KMS-11 (cell line): ENCODE measurements around the gene VWF.

ENCODE experiments used
- H2AFZ ChIP-seq: fragments of 200-600 bp; sonication (generic); 2 replicates; pipeline ENCODE4 v1.6.1; 2016; ENCODE audit warnings: antibody characterized with exemption, mixed run types, low read depth
- H3K27ac ChIP-seq: fragments of 200-600 bp; sonication (generic); 2 replicates; pipeline ENCODE4 v1.6.1; 2016; ENCODE audit warnings: mild to moderate bottlenecking, mixed run types
- H3K27me3 ChIP-seq: fragments of 200-600 bp; sonication (generic); 2 replicates; pipeline ENCODE4 v1.6.1; 2017; ENCODE audit warnings: mild to moderate bottlenecking, low read depth, mixed run types, moderate library complexity; ENCODE audit not compliant: insufficient read depth
- H3K36me3 ChIP-seq: fragments of 200-600 bp; sonication (generic); 2 replicates; pipeline ENCODE4 v1.6.1; 2017; ENCODE audit warnings: mild to moderate bottlenecking, mixed run types; ENCODE audit not compliant: insufficient read depth
- H3K4me1 ChIP-seq: fragments of 200-600 bp; sonication (generic); 2 replicates; pipeline ENCODE4 v1.6.1; 2016; ENCODE audit warnings: mild to moderate bottlenecking, low read depth, mixed run types; ENCODE audit not compliant: poor library complexity, severe bottlenecking
- H3K4me2 ChIP-seq: fragments of 200-600 bp; sonication (generic); 2 replicates; pipeline ENCODE4 v1.7.0; 2016; ENCODE audit warnings: mild to moderate bottlenecking, mixed run types
- H3K4me3 ChIP-seq: fragments of 200-600 bp; sonication (generic); IDR thresholded peaks from 2 replicates; pipeline ENCODE4 v1.6.1; 2017; ENCODE audit warnings: low read depth, low read length, mixed read lengths; ENCODE audit not compliant: insufficient read depth
- H3K79me2 ChIP-seq: fragments of 200-600 bp; sonication (generic); 2 replicates; pipeline ENCODE4 v1.6.1; 2016; ENCODE audit warnings: low read depth, mixed run types; ENCODE audit not compliant: insufficient read depth
- H3K9ac ChIP-seq: fragments of 200-600 bp; sonication (generic); 2 replicates; pipeline ENCODE4 v1.6.1; 2016; ENCODE audit warnings: mild to moderate bottlenecking, mixed run types
- H4K20me1 ChIP-seq: fragments of 200-600 bp; sonication (generic); 2 replicates; pipeline ENCODE4 v1.6.1; 2016; ENCODE audit warnings: mild to moderate bottlenecking, mixed run types; ENCODE audit not compliant: insufficient read depth
- TF ChIP-seq, protein P1 (sequence below): fragments of 200-600 bp; sonication (generic); conservative IDR thresholded peaks from 2 replicates; pipeline ENCODE4 v1.6.1; 2017; ENCODE audit warnings: low read depth, mild to moderate bottlenecking, antibody characterized with exemption, low read length, moderate library complexity, mixed read lengths

The VWF gene

DNA sequence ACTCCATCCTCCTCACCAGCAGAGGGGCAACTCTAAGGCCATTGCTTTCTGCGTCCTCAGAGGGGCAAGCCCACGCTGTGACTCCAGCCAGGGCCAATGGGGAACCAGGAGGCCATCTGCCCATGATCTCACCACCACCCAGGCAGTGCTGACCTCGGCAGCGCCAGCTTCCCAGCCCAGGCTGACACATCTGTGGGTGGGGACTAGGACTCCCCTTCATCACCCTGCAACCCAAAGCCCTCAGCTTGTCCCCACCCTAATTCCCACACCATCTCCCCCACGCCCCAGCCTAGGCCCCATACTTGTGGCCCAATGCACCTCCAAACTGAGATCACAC lies 58.6 kb downstream of the VWF start:
- TF ChIP-seq, protein P1, sequence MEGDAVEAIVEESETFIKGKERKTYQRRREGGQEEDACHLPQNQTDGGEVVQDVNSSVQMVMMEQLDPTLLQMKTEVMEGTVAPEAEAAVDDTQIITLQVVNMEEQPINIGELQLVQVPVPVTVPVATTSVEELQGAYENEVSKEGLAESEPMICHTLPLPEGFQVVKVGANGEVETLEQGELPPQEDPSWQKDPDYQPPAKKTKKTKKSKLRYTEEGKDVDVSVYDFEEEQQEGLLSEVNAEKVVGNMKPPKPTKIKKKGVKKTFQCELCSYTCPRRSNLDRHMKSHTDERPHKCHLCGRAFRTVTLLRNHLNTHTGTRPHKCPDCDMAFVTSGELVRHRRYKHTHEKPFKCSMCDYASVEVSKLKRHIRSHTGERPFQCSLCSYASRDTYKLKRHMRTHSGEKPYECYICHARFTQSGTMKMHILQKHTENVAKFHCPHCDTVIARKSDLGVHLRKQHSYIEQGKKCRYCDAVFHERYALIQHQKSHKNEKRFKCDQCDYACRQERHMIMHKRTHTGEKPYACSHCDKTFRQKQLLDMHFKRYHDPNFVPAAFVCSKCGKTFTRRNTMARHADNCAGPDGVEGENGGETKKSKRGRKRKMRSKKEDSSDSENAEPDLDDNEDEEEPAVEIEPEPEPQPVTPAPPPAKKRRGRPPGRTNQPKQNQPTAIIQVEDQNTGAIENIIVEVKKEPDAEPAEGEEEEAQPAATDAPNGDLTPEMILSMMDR = no peak
- Histone ChIP-seq H3K36me3 (no peaks in the 10 kb centered on the region), H3K79me2 (no peaks in the 10 kb centered on the region), H3K27ac (no peak overlapping the region), H3K4me2 (no peak overlapping the region), H2AFZ (no peak overlapping the region), H3K27me3 (no peaks in the 10 kb centered on the region), H3K9ac (no peak overlapping the region), H3K4me3 (no peak overlapping the region), H3K4me1 (peaks cover 23% of the 10 kb centered on the region), H4K20me1 (no peaks in the 10 kb centered on the region)

DNA sequence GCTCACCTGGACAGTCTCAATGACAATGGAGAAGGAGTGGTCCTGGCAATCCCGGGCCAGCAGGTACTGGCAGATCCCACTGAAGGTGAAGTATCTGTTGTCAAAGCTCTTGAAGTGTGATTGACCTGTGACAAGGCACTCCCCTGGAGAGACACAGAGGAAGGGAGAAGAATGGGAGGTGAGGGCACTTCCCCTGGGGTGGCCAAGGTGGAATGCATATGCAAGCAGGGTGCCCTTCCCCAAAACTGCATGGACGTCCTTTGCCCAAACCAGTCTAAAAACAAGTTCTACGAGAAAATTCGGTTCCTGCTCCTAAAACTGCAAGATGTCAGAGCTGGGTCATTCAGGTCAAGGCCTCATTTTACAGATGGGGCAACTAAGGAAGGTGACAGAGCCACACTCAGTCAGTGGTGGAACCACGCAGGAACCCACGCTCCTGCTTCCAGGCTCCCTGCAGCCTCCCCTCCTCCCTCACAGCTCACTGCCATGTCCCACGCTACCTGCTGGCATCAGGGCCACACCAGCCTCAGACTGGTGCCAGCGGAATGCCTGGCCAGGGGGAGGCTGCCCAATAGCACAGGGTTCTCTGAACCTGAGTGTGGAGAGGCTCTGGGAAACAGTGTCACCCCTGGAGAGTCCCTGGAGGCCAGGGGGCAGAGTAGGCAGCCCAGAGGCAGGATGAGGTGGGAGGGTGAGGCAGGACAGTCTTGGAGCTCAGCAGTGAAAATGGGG lies 59.2 kb downstream of the VWF start:
- H3K9ac ChIP-seq = no peak overlapping the region
- H3K79me2 ChIP-seq = no peaks in the 10 kb centered on the region
- TF ChIP-seq, protein P1 = no peak
- H3K4me3 ChIP-seq = no peak overlapping the region
- no peak overlapping the region for H3K4me2 ChIP-seq
- no peak overlapping the region for H2AFZ ChIP-seq
- H3K4me1 ChIP-seq = peaks cover 19% of the 10 kb centered on the region
- H3K27me3 ChIP-seq = no peaks in the 10 kb centered on the region
- H4K20me1 ChIP-seq = no peaks in the 10 kb centered on the region
- no peaks in the 10 kb centered on the region for H3K36me3 ChIP-seq
- H3K27ac ChIP-seq = no peak overlapping the region

DNA sequence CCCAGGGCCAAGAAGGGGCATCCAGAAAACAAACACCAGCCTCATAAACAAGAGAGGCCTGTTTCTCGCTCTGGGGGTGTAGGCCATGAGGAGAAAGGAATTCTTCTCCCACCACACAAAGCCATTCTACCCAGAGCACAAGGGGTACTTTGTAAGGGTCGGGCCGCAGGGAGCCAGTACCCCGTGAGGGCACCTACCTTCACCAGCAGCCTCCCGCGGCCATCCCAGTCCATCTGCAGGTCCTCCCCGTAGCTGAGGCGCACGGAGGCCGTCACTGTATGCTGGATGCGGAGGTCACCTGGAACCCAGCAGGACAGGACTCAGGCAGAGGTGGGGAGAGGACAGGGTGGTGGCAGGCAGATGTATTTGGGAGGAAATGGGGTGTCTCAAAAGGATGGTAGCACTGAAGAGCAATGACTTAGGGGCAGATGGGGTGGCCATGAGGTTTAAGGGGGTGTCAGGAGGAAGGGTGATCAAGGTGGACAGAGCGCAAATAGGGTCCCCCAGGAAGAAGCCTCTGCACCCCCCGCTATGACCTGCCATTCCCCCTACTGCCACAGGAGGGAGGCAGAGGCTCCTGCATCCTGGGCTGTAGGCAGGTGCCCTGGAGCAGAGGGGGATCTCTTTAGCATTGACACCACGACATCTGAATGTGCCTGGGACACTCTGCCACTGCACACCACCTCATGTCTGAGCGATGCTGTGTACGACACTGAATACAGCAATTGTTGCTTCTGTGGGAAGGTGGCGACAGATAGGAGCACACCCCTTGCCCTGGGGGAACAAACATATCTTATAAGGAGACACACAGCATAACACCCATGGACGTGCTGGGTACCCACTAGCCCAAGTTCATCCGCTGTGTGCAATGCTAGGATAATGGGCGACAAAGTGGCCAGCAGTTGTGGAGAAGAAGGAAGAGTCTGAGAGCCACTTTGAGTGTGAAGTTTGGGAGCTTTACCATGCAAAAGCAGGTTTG lies 61.4 kb downstream of the VWF start:
- TF ChIP-seq, protein P1 = peak; percentile 87
- Histone ChIP-seq H3K4me3 (no peak overlapping the region), H3K4me1 (no peaks in the 10 kb centered on the region), H3K9ac (no peak overlapping the region), H3K36me3 (no peaks in the 10 kb centered on the region), H3K27me3 (no peaks in the 10 kb centered on the region), H3K27ac (no peak overlapping the region), H3K4me2 (no peak overlapping the region), H3K79me2 (no peaks in the 10 kb centered on the region), H2AFZ (peak overlapping the region; percentile 14; the same call in 1 of the 2 replicates), H4K20me1 (no peaks in the 10 kb centered on the region)

DNA sequence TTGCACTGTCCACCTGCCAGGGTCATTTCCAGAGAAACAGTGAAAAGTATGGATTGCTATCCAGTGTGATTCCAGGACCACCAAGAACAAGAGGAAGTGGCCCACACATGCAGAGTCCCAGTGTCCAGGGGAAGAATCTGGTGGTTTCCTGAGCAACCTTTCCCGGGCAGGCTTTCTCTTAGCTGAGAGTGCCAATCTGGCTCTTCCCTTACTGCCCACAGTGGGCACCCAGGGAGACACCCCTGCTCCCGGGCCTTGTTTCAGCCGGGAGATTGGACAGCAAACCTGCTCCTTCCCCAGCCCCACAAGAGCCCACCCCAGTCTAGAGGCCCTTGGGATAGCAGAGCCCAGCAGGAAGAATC lies 62.1 kb downstream of the VWF start:
- TF ChIP-seq, protein P1 = no peak

More for the DNA sequence above, 62.1 kb downstream of the VWF start:
- Histone ChIP-seq H3K36me3 (no peaks in the 10 kb centered on the region), H4K20me1 (no peaks in the 10 kb centered on the region), H3K79me2 (no peaks in the 10 kb centered on the region), H3K27ac (no peak overlapping the region), H3K27me3 (no peaks in the 10 kb centered on the region), H3K4me1 (no peaks in the 10 kb centered on the region), H3K4me3 (no peak overlapping the region), H3K4me2 (no peak overlapping the region), H2AFZ (no peak overlapping the region), H3K9ac (no peak overlapping the region)
